HUES6 (cell line): ENCODE measurements around the gene ICAM1.

Experiments used
- H3K27ac ChIP-seq: 2 replicates; pipeline ENCODE4 v1.7.0; 2013; ENCODE audit warnings: low read depth, mild to moderate bottlenecking, low read length, inconsistent platforms
- H3K27me3 ChIP-seq: 2 replicates; pipeline ENCODE4 v1.6.1; 2013; ENCODE audit warnings: low read length; ENCODE audit not compliant: control insufficient read depth, insufficient read depth
- H3K36me3 ChIP-seq: 2 replicates; pipeline ENCODE4 v1.6.1; 2013; ENCODE audit warnings: low read length; ENCODE audit not compliant: control insufficient read depth, insufficient read depth
- H3K4me1 ChIP-seq: 2 replicates; pipeline ENCODE4 v1.6.1; 2013; ENCODE audit warnings: low read length; ENCODE audit not compliant: control insufficient read depth, insufficient read depth
- H3K4me3 ChIP-seq: 2 replicates; pipeline ENCODE4 v1.5.1; 2013; ENCODE audit warnings: low read depth, low read length
- H3K9ac ChIP-seq: one replicate; pipeline ENCODE4 v1.6.1; 2013; ENCODE audit warnings: mild to moderate bottlenecking, low read length
- H3K9me3 ChIP-seq: 2 replicates; pipeline ENCODE4 v1.6.1; 2013; ENCODE audit warnings: low read depth, low read length; ENCODE audit not compliant: control insufficient read depth, insufficient read depth

ICAM1 gene

GRCh38 chr19:10290357-10290875 lies 19.5 kb downstream of the ICAM1 start:
- peaks cover 88% of the 10 kb centered on the region for H3K27me3 ChIP-seq
- H3K4me3 ChIP-seq = peak overlapping the region; percentile 69
- no peak overlapping the region for H3K27ac ChIP-seq
- peaks cover 34% of the 10 kb centered on the region for H3K4me1 ChIP-seq
- no peaks in the 10 kb centered on the region for H3K36me3 ChIP-seq
- peak overlapping the region; percentile 16 for H3K9ac ChIP-seq
- H3K9me3 ChIP-seq = no peaks in the 10 kb centered on the region

GRCh38 chr19:10290876-10291553 lies 20.1 kb downstream of the ICAM1 start:
- peaks cover 36% of the 10 kb centered on the region for H3K4me1 ChIP-seq
- peaks cover 94% of the 10 kb centered on the region for H3K27me3 ChIP-seq
- no peak overlapping the region for H3K27ac ChIP-seq
- H3K9ac ChIP-seq = no peak overlapping the region
- H3K9me3 ChIP-seq = no peaks in the 10 kb centered on the region
- peak overlapping the region; percentile 69 for H3K4me3 ChIP-seq
- H3K36me3 ChIP-seq = no peaks in the 10 kb centered on the region

- H3K27me3 ChIP-seq = peaks cover 98% of the 10 kb centered on the region
Observed at GRCh38 chr19:10291554-10292205, 20.8 kb downstream of the ICAM1 start.

GRCh38 chr19:10292206-10292788 lies 21.4 kb downstream of the ICAM1 start:
- peak overlapping the region; percentile 69 for H3K4me3 ChIP-seq
- peaks cover 98% of the 10 kb centered on the region for H3K27me3 ChIP-seq
- no peak overlapping the region for H3K9ac ChIP-seq
- H3K4me1 ChIP-seq = peaks cover 31% of the 10 kb centered on the region
- H3K27ac ChIP-seq = no peak overlapping the region
- H3K36me3 ChIP-seq = no peaks in the 10 kb centered on the region
- no peaks in the 10 kb centered on the region for H3K9me3 ChIP-seq

More at GRCh38 chr19:10291554-10292205, 20.8 kb downstream of the ICAM1 start:
- Histone ChIP-seq H3K36me3 (no peaks in the 10 kb centered on the region), H3K9me3 (no peaks in the 10 kb centered on the region), H3K4me1 (peaks cover 31% of the 10 kb centered on the region), H3K9ac (no peak overlapping the region), H3K27ac (no peak overlapping the region), H3K4me3 (peak overlapping the region; percentile 69)

- no peak overlapping the region for H3K27ac ChIP-seq
- peaks cover 31% of the 10 kb centered on the region for H3K4me1 ChIP-seq
Observed at GRCh38 chr19:10292789-10293636, 22.1 kb downstream of the ICAM1 start.

GRCh38 chr19:10293637-10294367 lies 22.9 kb downstream of the ICAM1 start:
- H3K9me3 ChIP-seq = no peaks in the 10 kb centered on the region
- H3K27me3 ChIP-seq = peaks cover 83% of the 10 kb centered on the region
- H3K4me3 ChIP-seq = peak overlapping the region; percentile 6; the same call in 1 of the 2 replicates
- no peak overlapping the region for H3K27ac ChIP-seq
- no peak overlapping the region for H3K9ac ChIP-seq
- no peaks in the 10 kb centered on the region for H3K36me3 ChIP-seq
- peaks cover 30% of the 10 kb centered on the region for H3K4me1 ChIP-seq

More at GRCh38 chr19:10292789-10293636, 22.1 kb downstream of the ICAM1 start:
- no peaks in the 10 kb centered on the region for H3K36me3 ChIP-seq
- peaks cover 91% of the 10 kb centered on the region for H3K27me3 ChIP-seq
- H3K4me3 ChIP-seq = peak overlapping the region; percentile 56
- no peaks in the 10 kb centered on the region for H3K9me3 ChIP-seq
- no peak overlapping the region for H3K9ac ChIP-seq

- H3K27ac ChIP-seq = no peak overlapping the region
- no peak overlapping the region for H3K9ac ChIP-seq
- peak overlapping the region; percentile 6; the same call in 1 of the 2 replicates for H3K4me3 ChIP-seq
- H3K4me1 ChIP-seq = peaks cover 27% of the 10 kb centered on the region
- H3K36me3 ChIP-seq = no peaks in the 10 kb centered on the region
- peaks cover 78% of the 10 kb centered on the region for H3K27me3 ChIP-seq
- no peaks in the 10 kb centered on the region for H3K9me3 ChIP-seq
Observed at GRCh38 chr19:10294368-10294697, 23.4 kb downstream of the ICAM1 start.

GRCh38 chr19:10295305-10295846 lies 24.5 kb downstream of the ICAM1 start:
- Histone ChIP-seq H3K4me1 (peaks cover 27% of the 10 kb centered on the region), H3K9me3 (no peaks in the 10 kb centered on the region), H3K27me3 (peaks cover 73% of the 10 kb centered on the region), H3K9ac (no peak overlapping the region), H3K27ac (no peak overlapping the region), H3K36me3 (no peaks in the 10 kb centered on the region), H3K4me3 (peak overlapping the region; percentile 63)

GRCh38 chr19:10295847-10296591 lies 25.1 kb downstream of the ICAM1 start:
- Histone ChIP-seq H3K4me1 (peaks cover 22% of the 10 kb centered on the region), H3K9ac (no peak overlapping the region), H3K36me3 (no peaks in the 10 kb centered on the region), H3K9me3 (no peaks in the 10 kb centered on the region), H3K27me3 (peaks cover 67% of the 10 kb centered on the region), H3K4me3 (peak overlapping the region; percentile 63), H3K27ac (no peak overlapping the region)
